Uterus (tissue), 4 donors: ENCODE results near the gene STK38. TPM values are rescaled to one million over a fixed set of nuclear protein-coding genes. Genes with fewer than 3 reads are reported as not detected.
"Not testable (repeated sequence)": the region's sequence is repeated elsewhere in the genome, so short reads cannot be mapped to it uniquely, and the experiment has no call there.

ENCODE experiments used
- DNase-seq, 2 donors: peaks; one replicate each; pipeline ENCODE4 v3.0.0-alpha.2; 2019 to 2020
- H3K27ac ChIP-seq, 2 donors: fragments of 200-600 bp; sonication (generic); 1 replicate in 1 of 2; 2 replicates in 1 of 2; pipeline ENCODE4 v1.5.1; 2016 to 2018
- H3K27me3 ChIP-seq, 2 donors: fragments of 200-600 bp; sonication (generic); one replicate each; pipeline ENCODE4 v1.5.1; 2018 to 2019; ENCODE audit warnings: control low read depth in 1 of 2
- H3K36me3 ChIP-seq, 2 donors: fragments of 200-600 bp; sonication (generic); one replicate each; pipeline ENCODE4 v1.5.1; 2019; ENCODE audit warnings: control low read depth in 1 of 2
- H3K4me1 ChIP-seq, 2 donors: fragments of 200-600 bp; sonication (generic); one replicate each; pipeline ENCODE4 v1.5.1; 2018 to 2019; ENCODE audit warnings: control low read depth in 1 of 2
- H3K4me3 ChIP-seq, 2 donors: fragments of 200-600 bp; sonication (generic); 1 replicate in 1 of 2; 2 replicates in 1 of 2; pipeline ENCODE4 v1.5.1; 2018 to 2019; ENCODE audit warnings: mild to moderate bottlenecking in 1 of 2
- H3K9me3 ChIP-seq, 2 donors: fragments of 200-600 bp; sonication (generic); one replicate each; pipeline ENCODE4 v1.5.1; 2019; ENCODE audit warnings: control low read depth in 1 of 2
- POLR2A ChIP-seq, 2 donors: fragments of 450-650 bp; IDR thresholded peaks; one replicate each; pipeline ENCODE4 v1.6.1; 2016; ENCODE audit warnings: antibody characterized with exemption in 2 of 2, mild to moderate bottlenecking in 1 of 2, moderate library complexity in 1 of 2
- intact Hi-C: fragments of 100-400 bp; cut with DNase I; formaldehyde crosslinking; loops from one replicate; pipeline ENCODE4 v1.15.1; 2023; ENCODE audit warnings: low total_unique reads
- total RNA-seq, 4 donors: library from RNA; depleted of rRNA in 3 of 4; stranded (reverse); fragments of >200 nt in 3 of 4; gene quantifications; one replicate each; pipeline versions ENCODE4 v1.1.0 to v1.2.4, GENCODE V29; 2014 to 2023
- TF ChIP-seq, protein P1 (sequence below), 4 experiments: fragments of 200-600 bp in 2 of 4; fragments of 450-650 bp in 2 of 4; sonication (generic) in 2 of 4; IDR thresholded peaks; one replicate each; pipeline ENCODE4 v1.5.1; 2016 to 2019; ENCODE audit warnings: antibody characterized with exemption in 4 of 4, mild to moderate bottlenecking in 2 of 4, moderate library complexity in 1 of 4
- donor health status: DM: yes; HTN: yes; CAD: no.

Gene STK38
- total RNA-seq, 4 donors from 2014 or later: 10.6 to 30.0 (median 20.5) TPM

DNA sequence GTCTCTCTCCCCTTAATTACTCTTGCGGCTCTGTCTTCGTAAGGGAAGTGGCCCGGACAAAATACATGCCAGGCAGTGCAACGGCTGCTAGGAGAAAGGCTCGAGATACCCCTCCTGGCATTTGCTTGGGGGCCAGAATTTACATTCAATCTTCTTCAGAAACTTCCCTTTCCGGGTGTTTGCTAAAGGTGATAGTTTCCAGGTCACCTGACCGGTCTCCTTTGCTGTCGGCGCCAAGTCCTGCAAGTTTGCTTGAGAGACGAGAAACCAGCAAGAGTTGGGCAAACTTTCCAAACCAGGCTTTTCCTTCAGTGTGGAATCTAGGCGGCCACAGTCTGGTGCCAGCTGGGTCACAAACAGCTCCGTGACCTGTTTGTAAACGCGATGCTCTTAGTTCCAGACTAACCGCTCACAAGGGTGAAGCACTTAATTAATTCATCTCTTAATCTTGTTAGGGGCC, 46.3 kb upstream of the STK38 start:
- H3K27ac ChIP-seq: peak overlapping the region; percentile 95 to 100
- peaks cover 3 to 4% of the 10 kb centered on the region in 2 donors for H3K4me1 ChIP-seq
- no peaks in the 10 kb centered on the region for H3K36me3 ChIP-seq
- intact Hi-C loops: no loop called here
- TF ChIP-seq, protein P1, sequence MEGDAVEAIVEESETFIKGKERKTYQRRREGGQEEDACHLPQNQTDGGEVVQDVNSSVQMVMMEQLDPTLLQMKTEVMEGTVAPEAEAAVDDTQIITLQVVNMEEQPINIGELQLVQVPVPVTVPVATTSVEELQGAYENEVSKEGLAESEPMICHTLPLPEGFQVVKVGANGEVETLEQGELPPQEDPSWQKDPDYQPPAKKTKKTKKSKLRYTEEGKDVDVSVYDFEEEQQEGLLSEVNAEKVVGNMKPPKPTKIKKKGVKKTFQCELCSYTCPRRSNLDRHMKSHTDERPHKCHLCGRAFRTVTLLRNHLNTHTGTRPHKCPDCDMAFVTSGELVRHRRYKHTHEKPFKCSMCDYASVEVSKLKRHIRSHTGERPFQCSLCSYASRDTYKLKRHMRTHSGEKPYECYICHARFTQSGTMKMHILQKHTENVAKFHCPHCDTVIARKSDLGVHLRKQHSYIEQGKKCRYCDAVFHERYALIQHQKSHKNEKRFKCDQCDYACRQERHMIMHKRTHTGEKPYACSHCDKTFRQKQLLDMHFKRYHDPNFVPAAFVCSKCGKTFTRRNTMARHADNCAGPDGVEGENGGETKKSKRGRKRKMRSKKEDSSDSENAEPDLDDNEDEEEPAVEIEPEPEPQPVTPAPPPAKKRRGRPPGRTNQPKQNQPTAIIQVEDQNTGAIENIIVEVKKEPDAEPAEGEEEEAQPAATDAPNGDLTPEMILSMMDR (IDR thresholded peaks at IDR 0.05): no peak
- no peak for TF ChIP-seq POLR2A (IDR thresholded peaks at IDR 0.05)
- H3K9me3 ChIP-seq: no peaks in the 10 kb centered on the region
- DNase-seq: peak; percentile 46 to 66
- H3K4me3 ChIP-seq: peak overlapping the region; percentile 37 to 87
- no peaks in the 10 kb centered on the region for H3K27me3 ChIP-seq

DNA sequence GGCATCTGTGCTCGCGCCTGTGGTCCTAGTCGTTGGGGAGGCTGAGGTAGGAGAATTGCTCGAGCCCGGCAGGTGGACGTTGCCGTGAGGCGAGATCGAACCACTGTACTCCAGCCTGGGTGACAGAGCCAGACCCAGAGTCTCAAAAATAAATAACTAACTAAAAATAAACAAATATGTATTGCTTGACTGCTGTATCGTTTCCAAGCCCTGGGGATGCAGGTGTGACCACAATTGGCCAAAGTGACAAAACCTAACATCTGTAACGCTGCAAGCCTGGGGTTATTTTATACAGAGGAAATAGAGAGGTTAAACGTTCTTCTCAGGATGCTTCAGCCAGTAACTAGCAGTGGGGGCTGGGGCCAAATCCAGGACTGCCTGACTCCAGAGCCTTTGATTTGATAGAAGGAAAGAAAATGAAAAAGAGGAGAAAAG, 45.0 kb upstream of the STK38 start:
- Histone ChIP-seq H3K4me1 (no peaks in the 10 kb centered on the region), H3K9me3 (no peaks in the 10 kb centered on the region), H3K27ac (peak overlapping the region; percentile 95 to 100), H3K36me3 (no peaks in the 10 kb centered on the region), H3K4me3 (no peak overlapping the region), H3K27me3 (no peaks in the 10 kb centered on the region)
- intact Hi-C loops: no loop called here
- no peak for TF ChIP-seq POLR2A (IDR thresholded peaks at IDR 0.05)
- TF ChIP-seq, protein P1 (IDR thresholded peaks at IDR 0.05): no peak
- DNase-seq: no peak

- no peaks in the 10 kb centered on the region for H3K4me1 ChIP-seq
- H3K36me3 ChIP-seq: no peaks in the 10 kb centered on the region
- H3K27me3 ChIP-seq: no peaks in the 10 kb centered on the region
- H3K27ac ChIP-seq: no peak overlapping the region
- H3K9me3 ChIP-seq: no peaks in the 10 kb centered on the region
- TF ChIP-seq, protein P1 (IDR thresholded peaks at IDR 0.05): no peak
- TF ChIP-seq POLR2A (IDR thresholded peaks at IDR 0.05): no peak
- intact Hi-C loops: no loop called here
- no peak overlapping the region for H3K4me3 ChIP-seq
- DNase-seq: peak in 1 of 2 donors; percentile 48
Observed at GRCh38 chr6:36590237-36590636, 43.0 kb upstream of the STK38 start.

DNA sequence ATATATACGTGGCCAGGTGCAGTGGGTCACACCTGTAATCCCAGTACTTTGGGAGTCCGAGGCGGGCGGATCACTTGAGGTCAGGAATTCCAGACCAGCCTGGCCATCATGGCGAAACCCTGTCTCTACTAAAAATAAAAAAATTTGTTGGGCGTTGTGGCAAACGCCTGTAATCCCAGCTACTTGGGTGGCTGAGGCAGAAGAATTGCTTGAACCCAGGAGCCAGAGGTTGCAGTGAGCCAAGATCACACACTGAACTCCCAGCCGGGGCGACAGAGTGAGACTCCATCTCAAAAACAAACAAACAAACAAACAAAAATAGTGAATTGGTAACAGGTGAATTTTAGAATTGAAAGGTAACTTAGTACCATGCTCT, 41.7 kb upstream of the STK38 start:
- H3K4me1 ChIP-seq, H3K27ac ChIP-seq, H3K36me3 ChIP-seq, DNase-seq, H3K4me3 ChIP-seq, H3K27me3 ChIP-seq, H3K9me3 ChIP-seq, intact Hi-C loops: not testable (repeated sequence)

DNA sequence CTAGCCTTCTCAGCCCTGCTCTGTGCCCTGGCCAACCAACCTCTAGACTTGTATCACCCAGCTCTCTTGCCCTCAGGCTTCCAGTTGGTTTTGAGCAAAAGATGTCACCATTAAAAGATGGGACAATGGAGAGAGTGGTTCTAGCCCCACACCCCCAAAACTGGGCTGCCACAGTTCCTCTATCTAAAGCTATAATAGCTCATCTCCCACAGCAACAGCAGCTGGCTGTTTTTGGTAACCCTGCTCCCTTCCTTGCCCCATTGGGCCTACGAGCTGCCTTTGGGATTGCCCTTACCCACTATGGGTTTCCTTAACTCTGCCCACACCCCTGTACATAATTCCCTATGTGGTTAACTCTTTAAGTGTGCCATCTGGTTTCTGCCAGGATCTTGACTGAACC, 39.3 kb upstream of the STK38 start:
- intact Hi-C loops: no loop called here
- no peak overlapping the region for H3K4me3 ChIP-seq
- no peaks in the 10 kb centered on the region for H3K9me3 ChIP-seq
- no peak overlapping the region for H3K27ac ChIP-seq
- H3K36me3 ChIP-seq: no peaks in the 10 kb centered on the region
- no peaks in the 10 kb centered on the region for H3K27me3 ChIP-seq
- TF ChIP-seq, protein P1 (IDR thresholded peaks at IDR 0.05): no peak
- TF ChIP-seq POLR2A (IDR thresholded peaks at IDR 0.05): no peak
- DNase-seq: no peak
- H3K4me1 ChIP-seq: no peaks in the 10 kb centered on the region

- no peaks in the 10 kb centered on the region for H3K36me3 ChIP-seq
- H3K27me3 ChIP-seq: no peaks in the 10 kb centered on the region
- H3K9me3 ChIP-seq: no peaks in the 10 kb centered on the region
- no peak overlapping the region for H3K27ac ChIP-seq
- no peak overlapping the region for H3K4me3 ChIP-seq
- DNase-seq: no peak
- intact Hi-C loops: no loop called here
- H3K4me1 ChIP-seq: no peaks in the 10 kb centered on the region
- no peak for TF ChIP-seq POLR2A (IDR thresholded peaks at IDR 0.05)
- TF ChIP-seq, protein P1 (IDR thresholded peaks at IDR 0.05): no peak
Observed at GRCh38 chr6:36581716-36582115, 34.4 kb upstream of the STK38 start.
